ENCODE data around the gene GLS. TPM values are rescaled to one million over a fixed set of nuclear protein-coding genes. Genes with fewer than 3 reads are reported as not detected.

The GLS gene
- total RNA-seq, 4 donors from 2014 or later: 85.4 to 219 (median 117) TPM

GRCh38 chr2:190854726-190855125 is 25.9 kb upstream of the GLS start:
- peaks cover 0 to 20% (median 13%) of the 10 kb centered on the region in 3 donors for H3K4me1 ChIP-seq
- no peak overlapping the region for H3K27ac ChIP-seq
- 75% methylated on average over 1 of the region's 1 CpG; no CpG with 5 or more reads in 1 of the 2 donors for WGBS, 2 donors (ENCODE audit: low coverage in 1 of 2)

GRCh38 chr2:190855245-190855644 is 25.4 kb upstream of the GLS start:
- Histone ChIP-seq H3K4me1 (peaks cover 0 to 21% (median 11%) of the 10 kb centered on the region in 3 donors), H3K36me3 (no peaks in the 10 kb centered on the region), H3K27me3 (no peaks in the 10 kb centered on the region), H3K9me3 (no peaks in the 10 kb centered on the region), H3K4me3 (no peak overlapping the region), H3K27ac (no peak overlapping the region)
- no peak for ATAC-seq
- TF ChIP-seq EP300 (IDR thresholded peaks at IDR 0.05) (no peak), POLR2A (IDR thresholded peaks at IDR 0.05) (no peak), POLR2AphosphoS5 (IDR thresholded peaks at IDR 0.05) (no peak), CTCF (IDR thresholded peaks at IDR 0.05) (no peak)
- WGBS, 2 donors (ENCODE audit: low coverage in 1 of 2): 85 to 93% methylated on average over 3 to 4 of the region's 4 CpGs

More at GRCh38 chr2:190854726-190855125, 25.9 kb upstream of the GLS start:
- Histone ChIP-seq H3K27me3 (no peaks in the 10 kb centered on the region), H3K4me3 (no peak overlapping the region), H3K36me3 (no peaks in the 10 kb centered on the region), H3K9me3 (no peaks in the 10 kb centered on the region)
- no peak for ATAC-seq
- TF ChIP-seq CTCF (IDR thresholded peaks at IDR 0.05) (no peak), POLR2AphosphoS5 (IDR thresholded peaks at IDR 0.05) (no peak), EP300 (IDR thresholded peaks at IDR 0.05) (no peak), POLR2A (IDR thresholded peaks at IDR 0.05) (no peak)

GRCh38 chr2:190856985-190857384 is 23.6 kb upstream of the GLS start:
- H3K27me3 ChIP-seq: no peaks in the 10 kb centered on the region
- 100% methylated on average over 1 of the region's 1 CpG; no CpG with 5 or more reads in 1 of the 2 donors for WGBS, 2 donors (ENCODE audit: low coverage in 1 of 2)
- no peaks in the 10 kb centered on the region for H3K36me3 ChIP-seq
- peaks cover 0 to 36% (median 11%) of the 10 kb centered on the region in 3 donors for H3K4me1 ChIP-seq
- H3K9me3 ChIP-seq: no peaks in the 10 kb centered on the region
- no peak for ATAC-seq
- TF ChIP-seq CTCF (IDR thresholded peaks at IDR 0.05) (no peak), POLR2A (IDR thresholded peaks at IDR 0.05) (no peak), EP300 (IDR thresholded peaks at IDR 0.05) (no peak), POLR2AphosphoS5 (IDR thresholded peaks at IDR 0.05) (no peak)
- no peak overlapping the region for H3K27ac ChIP-seq
- no peak overlapping the region for H3K4me3 ChIP-seq

GRCh38 chr2:190858817-190859216 is 21.8 kb upstream of the GLS start:
- no peak for TF ChIP-seq CTCF (IDR thresholded peaks at IDR 0.05)
- TF ChIP-seq POLR2AphosphoS5 (IDR thresholded peaks at IDR 0.05): no peak
- no peak for TF ChIP-seq EP300 (IDR thresholded peaks at IDR 0.05)
- no peak for TF ChIP-seq POLR2A (IDR thresholded peaks at IDR 0.05)
- Histone ChIP-seq H3K27me3 (no peaks in the 10 kb centered on the region), H3K9me3 (no peaks in the 10 kb centered on the region), H3K36me3 (no peaks in the 10 kb centered on the region), H3K4me3 (no peak overlapping the region), H3K27ac (peak overlapping the region; percentile 25 to 54 (median 41)), H3K4me1 (peaks cover 0 to 37% (median 12%) of the 10 kb centered on the region in 3 donors)
- no peak for ATAC-seq
- 10 to 41% methylated on average over 6 of the region's 6 CpGs for WGBS, 2 donors (ENCODE audit: low coverage in 1 of 2)
